Neural cell (in vitro differentiated cells): Measurements from ENCODE around the gene MAGIX. TPM values are rescaled to one million over a fixed set of nuclear protein-coding genes. Genes with fewer than 3 reads are reported as not detected.

Experiments
- H2AFZ ChIP-seq: fragments of 200-600, 300-800 bp; sonication (generic), shearing (Covaris generic); 2 replicates; pipeline ENCODE4 v1.6.0; 2014; ENCODE audit warnings: low read depth, mild to moderate bottlenecking, antibody characterized with exemption, low read length, moderate library complexity
- H3F3A ChIP-seq: fragments of 200-600 bp; shearing (Covaris generic); 2 replicates; pipeline ENCODE4 v1.6.1; 2016; ENCODE audit warnings: mild to moderate bottlenecking, moderate library complexity, mixed read lengths, antibody characterized with exemption, low read length; ENCODE audit not compliant: insufficient read depth, poor library complexity, severe bottlenecking
- H3K27ac ChIP-seq: fragments of 200-600, 300-800 bp; sonication (generic), shearing (Covaris generic); 2 replicates; pipeline ENCODE4 v1.5.1; 2014; ENCODE audit warnings: mild to moderate bottlenecking, low read length, moderate library complexity
- H3K27me3 ChIP-seq: fragments of 300-800, 200-600 bp; sonication (generic), shearing (Covaris generic); 2 replicates; pipeline ENCODE4 v1.6.0; 2014; ENCODE audit warnings: mild to moderate bottlenecking, low read depth, low read length, moderate library complexity; ENCODE audit not compliant: insufficient read depth
- H3K36me3 ChIP-seq: fragments of 300-800, 200-600 bp; sonication (generic), shearing (Covaris generic); 2 replicates; pipeline ENCODE4 v1.5.1; 2014; ENCODE audit warnings: mild to moderate bottlenecking, antibody characterized with exemption, low read length, moderate library complexity; ENCODE audit not compliant: insufficient read depth
- H3K4me2 ChIP-seq: fragments of 300-800, 200-600 bp; sonication (generic), shearing (Covaris generic); 2 replicates; pipeline ENCODE4 v1.6.0; 2014; ENCODE audit warnings: mild to moderate bottlenecking, low read length
- H3K4me3 ChIP-seq: fragments of 300-800, 200-600 bp; sonication (generic), shearing (Covaris generic); 2 replicates; pipeline ENCODE4 v1.5.1; 2014; ENCODE audit warnings: mild to moderate bottlenecking, low read length, moderate library complexity
- H3K79me2 ChIP-seq: fragments of 200-600 bp; shearing (Covaris generic); replicated peaks from 2 replicates; pipeline ENCODE4 v1.6.0; 2014; ENCODE audit warnings: mild to moderate bottlenecking, low read length, moderate library complexity; ENCODE audit not compliant: insufficient read depth
- H3K9ac ChIP-seq: fragments of 300-800, 200-600 bp; sonication (generic), shearing (Covaris generic); 2 replicates; pipeline ENCODE4 v1.6.1; 2016; ENCODE audit warnings: mild to moderate bottlenecking, low read length, mixed read lengths
- H3K9me2 ChIP-seq: fragments of 200-600 bp; shearing (Covaris generic); 2 replicates; pipeline ENCODE4 v1.6.1; 2016; ENCODE audit warnings: mild to moderate bottlenecking, low read length, mixed read lengths; ENCODE audit not compliant: insufficient read depth
- H3K9me3 ChIP-seq: fragments of 200-600, 300-800 bp; sonication (generic), shearing (Covaris generic); 2 replicates; pipeline ENCODE4 v1.6.1; 2016; ENCODE audit warnings: mild to moderate bottlenecking, mixed run types, low read length, moderate library complexity, mixed read lengths
- H4K20me1 ChIP-seq: fragments of 200-600 bp; shearing (Covaris generic); 2 replicates; pipeline ENCODE4 v1.6.1; 2016; ENCODE audit warnings: mild to moderate bottlenecking, mixed run types; ENCODE audit not compliant: insufficient read depth
- EP300 ChIP-seq: fragments of 450-650 bp; conservative IDR thresholded peaks from 2 replicates; pipeline ENCODE4 v1.6.1; 2014; ENCODE audit warnings: antibody characterized with exemption, mild to moderate bottlenecking, moderate library complexity; ENCODE audit not compliant: poor library complexity, severe bottlenecking
- EZH2 ChIP-seq: fragments of 200-600, 300-800 bp; shearing (Covaris generic), sonication (generic); IDR thresholded peaks from 2 replicates; pipeline ENCODE4 v1.6.1; 2014; ENCODE audit warnings: antibody characterized with exemption, low read length, borderline replicate concordance, mild to moderate bottlenecking; ENCODE audit not compliant: insufficient read depth, poor library complexity, severe bottlenecking
- MXI1 ChIP-seq: fragments of 450-650 bp; conservative IDR thresholded peaks from 2 replicates; pipeline ENCODE4 v1.6.1; 2014; ENCODE audit warnings: antibody characterized with exemption, mild to moderate bottlenecking; ENCODE audit not compliant: poor library complexity, severe bottlenecking
- POLR2AphosphoS5 ChIP-seq: IDR thresholded peaks from 2 replicates; pipeline ENCODE4 v1.6.1; 2012
- RAD21 ChIP-seq: fragments of 450-650 bp; conservative IDR thresholded peaks from 2 replicates; pipeline ENCODE4 v1.6.1; 2014; ENCODE audit warnings: antibody characterized with exemption, mild to moderate bottlenecking, moderate library complexity
- REST ChIP-seq: IDR thresholded peaks from 2 replicates; pipeline ENCODE4 v1.6.1; 2012; ENCODE audit warnings: borderline replicate concordance
- SMC3 ChIP-seq: fragments of 450-650 bp; conservative IDR thresholded peaks from 2 replicates; pipeline ENCODE4 v1.6.1; 2014; ENCODE audit warnings: antibody characterized with exemption, mild to moderate bottlenecking, moderate library complexity; ENCODE audit not compliant: poor library complexity
- TAF1 ChIP-seq: IDR thresholded peaks from 2 replicates; pipeline ENCODE4 v1.6.1; 2012; ENCODE audit warnings: low read depth
- polyA plus RNA-seq: library from polyadenylated mRNA; depleted of rRNA; stranded (reverse); fragments of >200 nt; gene quantifications from 2 replicates; pipeline ENCODE4 v1.2.3, GENCODE V29; 2014
- TF ChIP-seq, protein P1 (sequence below): fragments of 450-650 bp; IDR thresholded peaks from 2 replicates; pipeline ENCODE4 v1.5.1; 2014; ENCODE audit warnings: antibody characterized with exemption, mild to moderate bottlenecking, moderate library complexity; ENCODE audit not compliant: poor library complexity, severe bottlenecking

Gene MAGIX
- polyA plus RNA-seq, 1 donor from 2014 or later: 4.2 TPM

GRCh38 chrX:49214416-49214815, 51.9 kb downstream of the MAGIX start:
- H3K27ac ChIP-seq: no peak overlapping the region
- no peak overlapping the region for H3K4me2 ChIP-seq
- no peaks in the 10 kb centered on the region for H3K9me2 ChIP-seq
- H3K27me3 ChIP-seq: no peaks in the 10 kb centered on the region
- H3K9me3 ChIP-seq: no peaks in the 10 kb centered on the region
- H2AFZ ChIP-seq: no peak overlapping the region
- H4K20me1 ChIP-seq: no peaks in the 10 kb centered on the region
- H3F3A ChIP-seq: no peaks in the 10 kb centered on the region
- H3K36me3 ChIP-seq: no peaks in the 10 kb centered on the region
- no peak for TF ChIP-seq RAD21
- TF ChIP-seq SMC3: no peak
- TF ChIP-seq MXI1: no peak
- no peak for TF ChIP-seq REST
- no peak for TF ChIP-seq POLR2AphosphoS5
- no peak for TF ChIP-seq EP300
- no peak for TF ChIP-seq TAF1
- no peak for TF ChIP-seq EZH2
- TF ChIP-seq, protein P1, sequence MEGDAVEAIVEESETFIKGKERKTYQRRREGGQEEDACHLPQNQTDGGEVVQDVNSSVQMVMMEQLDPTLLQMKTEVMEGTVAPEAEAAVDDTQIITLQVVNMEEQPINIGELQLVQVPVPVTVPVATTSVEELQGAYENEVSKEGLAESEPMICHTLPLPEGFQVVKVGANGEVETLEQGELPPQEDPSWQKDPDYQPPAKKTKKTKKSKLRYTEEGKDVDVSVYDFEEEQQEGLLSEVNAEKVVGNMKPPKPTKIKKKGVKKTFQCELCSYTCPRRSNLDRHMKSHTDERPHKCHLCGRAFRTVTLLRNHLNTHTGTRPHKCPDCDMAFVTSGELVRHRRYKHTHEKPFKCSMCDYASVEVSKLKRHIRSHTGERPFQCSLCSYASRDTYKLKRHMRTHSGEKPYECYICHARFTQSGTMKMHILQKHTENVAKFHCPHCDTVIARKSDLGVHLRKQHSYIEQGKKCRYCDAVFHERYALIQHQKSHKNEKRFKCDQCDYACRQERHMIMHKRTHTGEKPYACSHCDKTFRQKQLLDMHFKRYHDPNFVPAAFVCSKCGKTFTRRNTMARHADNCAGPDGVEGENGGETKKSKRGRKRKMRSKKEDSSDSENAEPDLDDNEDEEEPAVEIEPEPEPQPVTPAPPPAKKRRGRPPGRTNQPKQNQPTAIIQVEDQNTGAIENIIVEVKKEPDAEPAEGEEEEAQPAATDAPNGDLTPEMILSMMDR: no peak
- H3K9ac ChIP-seq: no peak overlapping the region
- no peaks in the 10 kb centered on the region for H3K79me2 ChIP-seq
- H3K4me3 ChIP-seq: no peak overlapping the region

DNA sequence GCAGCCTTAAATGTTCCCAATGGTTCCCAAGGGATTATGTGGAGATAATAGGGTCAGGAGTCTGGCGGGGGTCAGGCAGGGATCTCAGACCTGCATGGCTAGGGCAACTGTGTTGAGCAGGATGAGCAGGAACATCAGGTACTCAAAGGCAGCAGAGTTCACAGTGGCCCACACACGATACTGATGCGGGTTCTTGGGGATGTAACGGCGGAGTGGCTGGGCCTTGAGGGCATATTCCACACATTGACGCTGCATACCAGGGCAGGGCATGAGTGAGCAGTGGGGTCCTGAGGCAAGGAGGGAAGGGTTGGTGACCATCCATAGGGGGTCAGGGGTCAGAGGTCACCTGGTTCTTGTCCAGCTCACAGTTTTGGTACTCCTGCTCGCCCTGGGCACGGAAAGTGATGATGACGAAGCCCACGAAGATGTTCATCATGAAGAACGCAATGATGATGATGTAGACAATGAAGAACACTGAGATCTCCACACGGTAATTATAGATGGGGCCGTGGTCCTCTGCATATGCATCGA, 52.5 kb downstream of the MAGIX start:
- H3K27me3 ChIP-seq: no peaks in the 10 kb centered on the region
- H3K36me3 ChIP-seq: no peaks in the 10 kb centered on the region
- H3K27ac ChIP-seq: no peak overlapping the region
- no peaks in the 10 kb centered on the region for H3F3A ChIP-seq
- H3K9ac ChIP-seq: no peak overlapping the region
- no peak overlapping the region for H2AFZ ChIP-seq
- TF ChIP-seq RAD21 (no peak), POLR2AphosphoS5 (no peak), REST (no peak), EZH2 (no peak), TAF1 (no peak), MXI1 (no peak), SMC3 (no peak), EP300 (no peak)
- TF ChIP-seq, protein P1: no peak
- no peak overlapping the region for H3K4me3 ChIP-seq
- H4K20me1 ChIP-seq: no peaks in the 10 kb centered on the region
- H3K4me2 ChIP-seq: no peak overlapping the region
- no peaks in the 10 kb centered on the region for H3K9me2 ChIP-seq
- no peaks in the 10 kb centered on the region for H3K9me3 ChIP-seq
- no peaks in the 10 kb centered on the region for H3K79me2 ChIP-seq
